ENCODE data around the gene FOXR1. TPM values are rescaled to one million over a fixed set of nuclear protein-coding genes. Genes with fewer than 3 reads are reported as not detected.

Gene FOXR1
- total and polyA plus RNA-seq, 2 donors from 2014 or later: not detected

GRCh38 chr11:118930094-118930712, 41.4 kb upstream of the FOXR1 start:
- TF ChIP-seq CTCF (IDR thresholded peaks at IDR 0.05; ENCODE audit: borderline replicate concordance, extremely low read depth, insufficient read depth): peak; percentile 98
- Histone ChIP-seq H3K27me3 (ENCODE audit: control insufficient read depth, insufficient read depth, low read length) (no peaks in the 10 kb centered on the region), H3K36me3 (ENCODE audit: control insufficient read depth in 2 of 3, insufficient read depth in 3 of 3, low read length in 3 of 3) (no peaks in the 10 kb centered on the region), H3K27ac (ENCODE audit: low read depth in 2 of 2, low read length in 2 of 2) (peak overlapping the region; percentile 98), H3K4me1 (ENCODE audit: control insufficient read depth in 2 of 3, insufficient read depth in 2 of 3, low read depth in 1 of 3, low read length in 3 of 3) (peaks cover 0 to 14% (median 14%) of the 10 kb centered on the region in 3 donors), H3K4me3 (ENCODE audit: low read length in 3 of 3) (peak overlapping the region; percentile 65 to 80 (median 69)), H3K9ac (ENCODE audit: low read length in 3 of 3) (peak overlapping the region; percentile 51 to 87 (median 67)), H3K9me3 (ENCODE audit: control insufficient read depth in 2 of 3, insufficient read depth in 1 of 3, low read length in 3 of 3) (no peaks in the 10 kb centered on the region)
- peak; percentile 92 to 95 (median 94) for DNase-seq
- intact Hi-C loops (cut with DNase I): no loop called here
- FAIRE-seq: peak; percentile 8

DNA sequence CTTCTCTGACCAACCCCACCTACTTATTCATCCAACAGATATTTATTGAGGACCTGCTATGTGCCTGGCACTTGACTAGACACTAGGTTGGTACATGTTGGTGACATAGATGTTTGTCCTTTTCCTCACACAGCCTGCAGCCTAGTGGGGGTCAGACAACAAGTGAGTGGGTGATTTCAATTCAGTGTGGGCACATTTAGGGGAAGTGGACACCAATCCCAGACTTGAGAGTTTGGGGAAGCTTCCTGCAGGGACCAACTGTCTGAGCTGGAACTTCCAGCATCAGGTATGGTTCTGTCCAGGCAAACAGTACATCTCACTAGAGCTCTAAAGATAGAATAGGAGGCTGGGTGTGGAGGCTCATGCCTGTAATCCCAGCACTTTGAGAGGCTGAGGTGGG, 40.0 kb upstream of the FOXR1 start:
- DNase-seq (no peak), FAIRE-seq (no peak)
- H3K9me3 ChIP-seq (ENCODE audit: control insufficient read depth in 2 of 3, insufficient read depth in 1 of 3, low read length in 3 of 3): no peaks in the 10 kb centered on the region
- intact Hi-C loops (cut with DNase I): no loop called here
- no peaks in the 10 kb centered on the region for H3K27me3 ChIP-seq (ENCODE audit: control insufficient read depth, insufficient read depth, low read length)
- H3K9ac ChIP-seq (ENCODE audit: low read length in 3 of 3): no peak overlapping the region
- H3K4me3 ChIP-seq (ENCODE audit: low read length in 3 of 3): no peak overlapping the region
- peaks cover 0 to 14% (median 11%) of the 10 kb centered on the region in 3 donors for H3K4me1 ChIP-seq (ENCODE audit: control insufficient read depth in 2 of 3, insufficient read depth in 2 of 3, low read depth in 1 of 3, low read length in 3 of 3)
- no peaks in the 10 kb centered on the region for H3K36me3 ChIP-seq (ENCODE audit: control insufficient read depth in 2 of 3, insufficient read depth in 3 of 3, low read length in 3 of 3)
- no peak for TF ChIP-seq CTCF (IDR thresholded peaks at IDR 0.05; ENCODE audit: borderline replicate concordance, extremely low read depth, insufficient read depth)
- H3K27ac ChIP-seq (ENCODE audit: low read depth in 2 of 2, low read length in 2 of 2): no peak overlapping the region

- Histone ChIP-seq H3K27me3 (ENCODE audit: control insufficient read depth, insufficient read depth, low read length) (no peaks in the 10 kb centered on the region), H3K9me3 (ENCODE audit: control insufficient read depth in 2 of 3, insufficient read depth in 1 of 3, low read length in 3 of 3) (no peaks in the 10 kb centered on the region), H3K4me3 (ENCODE audit: low read length in 3 of 3) (no peak overlapping the region), H3K4me1 (ENCODE audit: control insufficient read depth in 2 of 3, insufficient read depth in 2 of 3, low read depth in 1 of 3, low read length in 3 of 3) (peaks cover 0 to 11% (median 7%) of the 10 kb centered on the region in 3 donors), H3K9ac (ENCODE audit: low read length in 3 of 3) (no peak overlapping the region), H3K36me3 (ENCODE audit: control insufficient read depth in 2 of 3, insufficient read depth in 3 of 3, low read length in 3 of 3) (no peaks in the 10 kb centered on the region), H3K27ac (ENCODE audit: low read depth in 2 of 2, low read length in 2 of 2) (no peak overlapping the region)
- no peak for TF ChIP-seq CTCF (IDR thresholded peaks at IDR 0.05; ENCODE audit: borderline replicate concordance, extremely low read depth, insufficient read depth)
- FAIRE-seq (no peak), DNase-seq (no peak)
- intact Hi-C loops (cut with DNase I): no loop called here
Measured at GRCh38 chr11:118933486-118933885, 38.1 kb upstream of the FOXR1 start.
